HG03097 (cell line): Measurements from ENCODE around the gene FAM20C.
"Not testable (repeated sequence)": the region's sequence is repeated elsewhere in the genome, so short reads cannot be mapped to it uniquely, and the experiment has no call there.

Source experiments
- ATAC-seq: cut with Tn5 transposase; IDR thresholded peaks from one replicate; pipeline ENCODE4 v1.9.1; 2021; ENCODE audit not compliant: unreplicated experiment, low FRiP score

FAM20C gene

DNA sequence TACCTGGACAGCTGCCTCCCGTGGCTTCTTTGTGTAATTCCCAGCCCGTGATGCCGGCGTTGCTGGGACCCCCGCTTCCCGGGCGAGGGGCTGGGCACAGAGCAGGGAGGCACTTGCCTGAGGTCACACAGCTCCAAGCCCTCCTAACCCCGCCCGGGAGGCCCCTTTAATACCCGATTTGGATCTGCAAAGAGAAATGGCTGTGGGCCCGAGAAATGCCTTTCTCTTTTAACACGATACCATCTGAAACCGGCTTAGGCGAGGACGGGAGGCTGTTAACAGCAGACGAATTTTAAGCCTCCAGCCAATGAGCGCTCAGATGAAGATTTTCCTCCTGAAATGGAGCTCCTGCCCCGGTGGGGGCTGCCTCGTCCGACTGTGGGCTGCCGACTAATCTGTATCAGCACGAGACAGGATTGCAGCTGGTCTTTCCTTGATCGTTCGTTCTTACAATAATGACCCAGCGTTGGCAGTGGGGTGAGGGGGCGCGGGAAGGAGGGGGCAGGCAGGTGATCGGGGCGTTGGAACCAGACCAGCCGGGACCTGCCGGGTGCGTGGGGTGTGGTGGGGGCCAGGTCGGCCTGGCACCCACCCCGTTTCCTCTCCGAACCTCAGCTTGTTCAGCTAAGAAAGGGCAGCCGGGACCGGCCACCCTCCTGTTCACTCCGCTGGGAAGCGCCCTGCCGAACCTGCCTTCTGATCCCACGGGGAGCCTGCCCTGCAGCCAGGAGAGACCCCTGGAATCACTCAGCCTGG is 61.4 kb downstream of the FAM20C start:
- no peak for ATAC-seq

DNA sequence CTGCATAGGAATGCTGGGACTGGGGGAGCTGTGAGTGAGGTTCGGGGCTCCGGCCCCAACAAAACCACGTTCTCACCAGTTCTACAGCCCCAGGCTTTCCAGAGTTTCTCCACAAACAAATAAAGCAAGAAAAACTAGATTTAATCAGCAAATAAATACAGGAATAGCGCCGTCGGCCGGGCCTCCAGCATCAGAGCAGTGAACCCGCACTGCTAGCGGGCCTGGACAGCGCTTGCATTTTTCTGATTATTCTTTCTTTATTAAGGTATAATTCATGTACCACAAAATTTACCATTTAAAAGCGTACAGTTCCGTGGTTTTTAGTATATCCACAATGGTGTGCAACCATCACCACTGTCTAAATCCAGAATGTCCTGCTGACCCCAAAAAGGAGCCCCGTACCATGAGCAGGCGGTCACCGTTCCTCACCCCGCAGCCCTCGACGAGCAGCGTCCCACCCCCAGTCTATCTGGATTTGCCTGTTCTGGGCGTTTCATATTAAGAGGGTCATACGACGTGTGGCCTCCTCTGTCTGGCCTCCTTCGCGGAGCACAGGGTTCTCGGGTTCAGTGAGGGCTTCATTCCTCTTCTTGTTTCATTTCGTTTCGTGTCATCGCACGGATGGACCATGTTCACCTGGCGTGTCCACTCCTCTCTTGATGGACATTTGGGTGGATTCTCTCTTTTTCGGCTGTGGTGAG is 62.1 kb downstream of the FAM20C start:
- no peak for ATAC-seq

DNA sequence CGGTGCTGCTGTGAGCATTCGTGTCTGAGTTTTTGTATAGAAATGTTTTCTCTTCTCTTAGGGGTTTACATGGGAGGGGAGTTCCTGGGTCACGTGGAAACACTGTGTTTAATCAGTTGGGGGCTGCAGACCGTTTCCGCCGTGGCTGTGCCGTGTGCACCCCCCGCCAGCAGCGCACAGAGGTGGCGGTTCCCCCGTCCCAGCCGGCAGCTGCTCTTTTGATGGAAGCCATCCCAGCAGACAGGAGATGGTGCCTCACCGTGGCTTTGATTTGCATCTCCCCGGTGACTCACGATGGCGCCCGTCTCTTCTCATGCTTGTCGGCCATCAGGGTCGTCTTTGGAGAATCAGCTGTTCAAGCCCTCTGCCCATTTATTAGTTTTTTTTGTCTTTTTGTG is 62.7 kb downstream of the FAM20C start:
- no peak for ATAC-seq

- no peak for ATAC-seq
Observed at GRCh38 chr7:255721-256361, 63.5 kb downstream of the FAM20C start.

- ATAC-seq = no peak
Observed at GRCh38 chr7:256461-256940, 64.1 kb downstream of the FAM20C start.

- ATAC-seq = no peak
Observed at GRCh38 chr7:256981-257646, 64.7 kb downstream of the FAM20C start.

- no peak for ATAC-seq
Observed at GRCh38 chr7:257647-257992, 65.2 kb downstream of the FAM20C start.

GRCh38 chr7:258476-259190 is 66.3 kb downstream of the FAM20C start:
- no peak for ATAC-seq

DNA sequence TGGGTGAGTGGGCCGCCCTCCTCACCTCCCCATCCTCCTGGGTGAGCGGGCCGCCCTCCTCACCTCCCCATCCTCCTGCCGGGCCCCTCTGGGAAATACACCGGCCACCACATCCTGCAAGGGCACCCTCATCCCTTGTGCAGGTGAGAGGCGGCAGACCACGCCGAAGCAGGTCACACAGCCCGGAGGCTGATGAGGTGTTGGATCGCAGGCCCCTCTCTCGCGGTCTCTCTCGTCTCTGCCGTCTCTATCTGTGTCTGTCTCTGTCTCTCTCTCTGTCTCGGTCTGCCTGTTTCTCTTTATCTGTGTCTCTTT is 66.8 kb downstream of the FAM20C start:
- ATAC-seq = no peak

- ATAC-seq = no peak
Observed at GRCh38 chr7:259751-260405, 67.5 kb downstream of the FAM20C start.

DNA sequence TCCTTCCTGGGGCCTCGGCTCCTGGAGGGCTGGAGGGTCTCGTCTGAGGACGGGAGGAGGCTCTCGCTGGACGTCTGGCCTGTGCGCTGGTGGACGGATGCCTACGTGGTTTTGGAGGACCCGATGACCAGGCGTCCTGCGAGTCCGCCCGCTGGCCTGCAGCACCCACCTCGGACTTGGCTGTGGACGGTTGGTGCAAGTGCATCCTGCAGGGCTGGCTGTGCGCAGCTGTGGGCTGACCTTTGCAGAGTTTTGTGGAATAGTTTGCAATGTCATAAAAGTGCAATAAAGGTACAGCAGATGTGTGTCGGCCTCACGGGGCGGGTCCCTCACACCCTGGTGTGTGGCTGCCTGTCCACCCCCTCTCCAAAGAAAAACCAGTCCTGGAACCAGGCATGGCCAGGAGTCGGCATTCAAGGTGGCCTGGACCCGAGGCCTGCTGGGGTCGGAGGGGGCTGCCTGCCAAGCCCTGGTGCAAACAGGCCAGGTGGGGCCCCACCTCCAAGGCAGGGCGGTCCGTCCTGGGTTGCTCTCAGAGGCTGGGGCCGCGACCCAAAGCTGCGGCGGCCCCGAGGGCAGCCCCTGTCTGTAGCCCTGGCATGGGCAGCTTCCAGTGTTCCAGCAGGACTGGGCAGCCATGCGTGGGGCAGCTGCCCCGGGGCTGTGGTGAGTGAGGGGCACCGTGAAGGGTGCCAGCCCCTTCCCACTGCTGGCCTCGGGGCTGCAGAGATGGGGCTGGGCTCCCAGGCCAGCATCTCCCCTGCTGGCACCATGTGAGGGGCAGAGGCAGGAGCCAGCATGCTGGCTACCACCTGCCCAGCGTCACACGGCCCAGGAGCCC is 68.3 kb downstream of the FAM20C start:
- ATAC-seq = no peak

DNA sequence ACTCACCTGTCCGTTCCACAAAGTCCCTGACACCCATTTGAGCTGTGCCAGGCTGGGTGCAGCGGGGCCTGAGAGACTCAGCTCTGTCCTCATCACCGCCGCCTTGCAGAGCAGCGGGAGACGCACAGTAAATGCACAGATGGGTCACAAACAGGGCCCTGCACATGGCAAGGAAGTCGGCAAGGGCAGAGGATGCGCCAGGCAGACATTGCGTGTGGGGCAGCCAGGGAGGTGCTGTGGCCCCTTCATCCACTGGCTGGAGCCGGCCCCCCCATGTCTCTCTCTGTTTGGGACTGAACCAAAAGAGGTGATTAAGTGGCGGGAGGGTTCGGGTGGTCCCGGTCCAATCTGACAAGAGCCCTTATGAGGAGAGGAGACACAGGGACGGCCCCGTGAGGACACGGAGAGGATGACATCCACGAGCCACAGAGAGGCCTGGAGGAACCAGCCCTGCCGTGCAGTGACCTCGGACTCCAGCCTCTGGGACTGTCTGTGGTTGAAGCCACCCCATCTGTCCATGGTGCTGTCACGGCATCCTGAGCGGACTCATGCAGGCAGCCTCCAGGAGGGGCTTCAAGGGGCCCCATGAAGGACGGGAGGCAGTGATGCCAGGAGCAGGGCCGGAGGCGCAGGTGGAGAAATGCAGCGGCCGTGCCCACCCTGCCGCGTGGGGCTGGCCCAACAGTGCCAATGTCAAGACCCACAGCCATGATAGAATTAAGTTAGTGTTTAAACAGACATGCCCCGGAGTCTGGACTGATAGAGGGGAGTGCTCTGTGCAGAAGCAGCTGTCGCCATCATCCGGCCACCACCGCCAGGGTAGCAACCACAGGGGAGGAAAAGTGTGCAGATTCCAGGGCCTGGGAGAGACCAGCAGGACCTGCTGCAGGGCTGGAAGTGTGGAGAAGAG is 69.2 kb downstream of the FAM20C start:
- no peak for ATAC-seq

DNA sequence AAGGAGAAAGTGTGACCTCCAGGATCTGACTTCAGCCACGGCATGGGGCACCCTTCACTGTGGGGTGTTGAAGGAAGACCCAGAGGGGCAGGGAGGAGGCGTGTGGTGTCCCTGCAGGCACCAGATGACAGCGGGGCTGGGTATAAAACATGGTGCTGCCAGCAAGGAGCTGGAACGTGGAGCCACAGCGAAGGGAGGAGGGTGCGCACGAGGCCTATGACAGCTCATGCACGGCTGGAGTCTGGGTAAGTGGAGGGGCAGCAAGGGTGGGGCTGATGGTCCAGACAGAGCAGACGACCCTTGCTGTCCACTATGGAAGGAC is 69.8 kb downstream of the FAM20C start:
- ATAC-seq = no peak

DNA sequence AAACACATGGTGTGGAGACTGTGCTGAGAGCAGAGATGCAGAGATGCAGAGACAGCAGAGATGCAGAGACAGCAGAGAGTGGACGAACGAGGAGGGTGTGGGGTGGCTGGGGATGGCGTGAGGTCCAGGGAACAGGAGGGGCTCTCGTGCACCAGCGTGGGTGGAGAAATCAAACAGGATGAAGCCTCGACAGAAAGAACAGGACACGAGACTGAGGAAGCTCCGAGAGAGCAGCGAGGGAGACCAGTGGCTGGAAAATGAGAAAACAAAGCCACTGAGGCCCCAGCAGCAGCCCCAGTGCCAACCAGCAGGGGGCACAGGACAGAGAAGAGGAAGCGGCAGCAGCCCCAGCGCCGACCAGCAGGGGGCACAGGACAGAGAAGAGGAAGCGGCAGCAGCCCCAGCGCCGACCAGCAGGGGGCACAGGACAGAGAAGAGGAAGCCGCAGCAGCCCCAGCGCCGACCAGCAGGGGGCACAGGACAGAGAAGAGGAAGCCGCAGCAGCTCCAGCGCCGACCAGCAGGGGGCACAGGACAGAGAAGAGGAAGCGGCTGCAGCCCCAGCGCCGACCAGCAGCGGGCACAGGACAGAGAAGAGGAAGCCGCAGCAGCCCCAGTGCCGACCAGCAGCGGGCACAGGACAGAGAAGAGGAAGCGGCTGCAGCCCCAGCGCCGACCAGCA is 70.4 kb downstream of the FAM20C start:
- ATAC-seq = not testable (repeated sequence)

GRCh38 chr7:263483-264351 is 71.3 kb downstream of the FAM20C start:
- ATAC-seq = not testable (repeated sequence)

GRCh38 chr7:264541-265191 is 72.3 kb downstream of the FAM20C start:
- ATAC-seq = no peak
